IPS DF 4.7 (cell line): Measurements from ENCODE around the gene OTOF.

Source experiments
- DNase-seq: peaks from one replicate; pipeline ENCODE4 v3.0.0-alpha.2; 2013; ENCODE audit warnings: low spot score; ENCODE audit errors: extremely low read depth

Gene OTOF

GRCh38 chr2:26465981-26466471 lies 11.9 kb downstream of the OTOF start:
- no peak for DNase-seq

GRCh38 chr2:26465266-26465925 lies 12.5 kb downstream of the OTOF start:
- DNase-seq, result no peak

GRCh38 chr2:26464390-26465265 lies 13.3 kb downstream of the OTOF start:
- DNase-seq, result no peak

- DNase-seq, result peak; percentile 66
These were observed 14.4 kb downstream of the OTOF start for GRCh38 chr2:26463244-26464192.

- DNase-seq, result no peak
These were observed 15.2 kb downstream of the OTOF start for GRCh38 chr2:26462511-26463243.

- no peak for DNase-seq
These were observed 15.8 kb downstream of the OTOF start for GRCh38 chr2:26462100-26462499.

GRCh38 chr2:26461601-26462023 lies 16.3 kb downstream of the OTOF start:
- no peak for DNase-seq

GRCh38 chr2:26460613-26461031 lies 17.3 kb downstream of the OTOF start:
- DNase-seq, result no peak

GRCh38 chr2:26459991-26460612 lies 17.8 kb downstream of the OTOF start:
- no peak for DNase-seq

- no peak for DNase-seq
These were observed 19.4 kb downstream of the OTOF start for GRCh38 chr2:26458365-26459042.

- no peak for DNase-seq
These were observed 20.1 kb downstream of the OTOF start for GRCh38 chr2:26457695-26458364.

- DNase-seq, result no peak
These were observed 20.7 kb downstream of the OTOF start for GRCh38 chr2:26457251-26457666.

GRCh38 chr2:26456440-26457250 lies 21.3 kb downstream of the OTOF start:
- no peak for DNase-seq

GRCh38 chr2:26455670-26456439 lies 22.1 kb downstream of the OTOF start:
- DNase-seq, result no peak

- DNase-seq, result no peak
These were observed 22.8 kb downstream of the OTOF start for GRCh38 chr2:26455037-26455669.

GRCh38 chr2:26454561-26455001 lies 23.3 kb downstream of the OTOF start:
- DNase-seq, result no peak
